Measurements from ENCODE around the gene NABP1.
A peak's percentile ranks its signal among the peaks of the same experiment; 100 is the strongest.

Gene NABP1

GRCh38 chr2:191650896-191651773 lies 26.8 kb upstream of the NABP1 start:
- DNase-seq: no peak

DNA sequence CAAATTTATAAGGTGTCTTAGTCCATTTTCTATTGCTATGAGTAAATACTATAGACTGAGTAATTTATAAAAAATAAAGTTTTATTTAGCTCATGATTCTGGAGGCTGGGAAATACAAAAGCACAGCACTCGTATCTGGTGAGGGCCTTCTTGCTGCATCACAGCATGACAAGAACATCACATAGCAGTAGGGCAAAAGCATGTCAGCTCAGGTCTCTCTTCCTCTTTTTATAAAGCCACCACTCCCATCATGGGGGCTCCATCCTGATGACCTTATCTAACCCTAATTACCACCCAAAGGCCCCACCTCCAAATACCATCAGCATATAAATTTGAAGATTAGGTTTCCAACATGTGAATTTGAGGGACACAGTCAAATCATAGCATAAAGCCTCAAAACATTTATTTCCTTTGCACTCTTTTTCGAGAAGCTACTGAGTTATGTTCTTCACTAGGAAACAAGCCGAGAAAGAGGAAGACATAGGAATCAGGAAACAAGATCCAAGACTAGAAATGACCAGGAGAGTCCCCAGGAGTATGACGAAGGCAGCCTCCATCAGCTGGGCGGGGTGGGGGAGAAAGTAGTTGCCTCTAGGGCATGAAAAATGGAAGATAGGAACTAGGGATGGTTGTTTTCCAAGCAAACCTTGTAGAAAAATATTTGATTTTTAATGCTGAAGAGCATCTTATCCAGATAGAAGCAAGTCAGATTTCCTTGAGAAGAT lies 24.1 kb upstream of the NABP1 start:
- no peak for DNase-seq

GRCh38 chr2:191656391-191656790 lies 21.5 kb upstream of the NABP1 start:
- DNase-seq: no peak

- no peak for DNase-seq
Observed at GRCh38 chr2:191656792-191657191, 21.1 kb upstream of the NABP1 start.

GRCh38 chr2:191657977-191658376 lies 20.0 kb upstream of the NABP1 start:
- DNase-seq: no peak

GRCh38 chr2:191659198-191659597 lies 18.7 kb upstream of the NABP1 start:
- DNase-seq: no peak

DNA sequence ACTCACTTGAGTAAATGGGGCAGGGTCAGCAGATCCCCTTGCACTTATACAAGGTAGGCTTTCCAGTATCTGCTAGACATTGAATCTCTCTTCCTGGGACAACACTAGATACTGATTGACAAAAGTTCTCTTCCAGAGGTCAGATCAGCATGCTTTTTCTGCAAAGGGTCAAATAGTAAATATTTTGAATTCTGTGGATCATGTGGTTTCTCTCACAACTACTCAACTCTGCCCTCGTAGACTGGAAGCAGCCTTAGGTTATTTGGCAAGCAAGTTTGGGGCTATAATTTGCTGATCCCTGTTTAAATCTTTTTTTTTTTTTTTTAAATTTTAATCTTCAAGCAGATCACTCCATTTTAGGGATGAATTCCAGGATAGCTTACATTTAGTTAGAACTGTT lies 17.4 kb upstream of the NABP1 start:
- DNase-seq: no peak

GRCh38 chr2:191661097-191661924 lies 16.6 kb upstream of the NABP1 start:
- no peak for DNase-seq

- DNase-seq: no peak
Observed at GRCh38 chr2:191664823-191665677, 12.9 kb upstream of the NABP1 start.

DNA sequence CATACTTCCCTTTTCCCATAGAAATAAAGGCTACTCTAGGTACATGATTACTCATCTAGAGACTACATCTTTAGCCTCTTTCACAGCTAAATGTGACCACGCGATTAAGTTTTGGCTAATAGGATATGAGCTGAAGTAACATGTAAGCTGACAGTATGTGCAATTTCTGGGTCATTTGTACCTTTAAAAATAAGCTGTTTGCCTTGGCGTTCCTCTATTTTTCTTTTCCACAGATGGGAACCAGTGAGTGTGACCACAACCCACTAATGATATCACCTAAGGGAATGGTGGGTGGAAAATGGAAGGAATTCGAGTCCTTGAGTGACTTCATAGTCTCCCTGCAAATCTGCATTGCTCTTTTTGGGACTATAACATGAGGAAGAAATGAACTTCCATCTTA lies 11.7 kb upstream of the NABP1 start:
- DNase-seq: no peak

GRCh38 chr2:191666732-191667131 lies 11.2 kb upstream of the NABP1 start:
- no peak for DNase-seq

- no peak for DNase-seq
Observed at GRCh38 chr2:191670076-191670475, 7.9 kb upstream of the NABP1 start.

DNA sequence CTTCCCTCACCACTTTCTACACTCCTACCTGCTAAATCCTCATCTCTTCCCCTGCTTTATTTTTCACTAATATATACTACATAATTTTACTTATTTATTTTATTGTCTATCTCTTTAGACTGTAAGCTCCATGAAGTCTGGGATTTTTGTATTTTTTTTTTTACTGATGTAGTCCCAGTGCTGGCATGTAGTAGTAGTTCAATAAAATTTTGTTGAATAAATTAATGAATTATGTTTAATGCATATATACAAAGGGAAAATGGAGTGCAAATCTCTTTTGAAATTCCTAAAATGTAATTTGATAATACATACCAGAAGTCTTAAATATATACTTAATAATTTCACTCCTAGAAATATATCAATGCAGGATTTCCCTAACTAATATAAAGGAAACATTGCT lies 7.1 kb upstream of the NABP1 start:
- no peak for DNase-seq

GRCh38 chr2:191675807-191676721 lies 1.9 kb upstream of the NABP1 start:
- DNase-seq: peak; percentile 66

- peak; percentile 70 for DNase-seq
Observed at GRCh38 chr2:191676790-191677645, 918 bp upstream of the NABP1 start.

DNA sequence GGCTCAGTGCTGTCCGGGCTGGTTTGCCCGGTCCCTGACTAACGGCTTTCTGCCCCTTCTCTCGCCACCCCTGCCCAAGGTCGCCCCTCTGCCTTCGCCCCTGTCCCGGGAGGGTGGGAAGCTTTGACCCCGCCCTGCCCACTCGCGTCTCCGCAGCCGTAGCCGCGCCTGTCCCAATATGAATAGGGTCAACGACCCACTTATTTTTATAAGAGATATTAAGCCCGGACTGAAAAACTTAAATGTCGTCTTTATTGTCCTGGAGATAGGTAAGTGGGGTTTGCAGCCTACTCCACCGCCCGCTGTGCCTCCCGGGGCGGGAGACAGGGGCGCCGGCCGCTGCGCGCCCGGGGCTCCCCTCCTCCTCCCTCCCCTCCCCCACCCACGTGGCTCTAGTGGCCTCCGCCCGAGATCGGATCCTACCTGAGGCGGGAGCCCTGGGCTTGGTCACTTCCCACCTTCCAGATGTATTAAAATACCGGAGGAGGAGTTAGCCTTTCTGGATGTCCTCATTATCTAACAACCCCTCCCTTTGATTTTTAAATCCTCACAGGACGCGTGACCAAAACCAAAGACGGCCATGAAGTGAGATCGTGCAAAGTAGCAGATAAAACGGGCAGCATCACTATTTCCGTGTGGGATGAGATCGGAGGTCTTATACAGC lies 633 bp downstream of the NABP1 start:
- DNase-seq: peak; percentile 79

- no peak for DNase-seq
Observed at GRCh38 chr2:191679818-191680600, 2.1 kb downstream of the NABP1 start.

DNA sequence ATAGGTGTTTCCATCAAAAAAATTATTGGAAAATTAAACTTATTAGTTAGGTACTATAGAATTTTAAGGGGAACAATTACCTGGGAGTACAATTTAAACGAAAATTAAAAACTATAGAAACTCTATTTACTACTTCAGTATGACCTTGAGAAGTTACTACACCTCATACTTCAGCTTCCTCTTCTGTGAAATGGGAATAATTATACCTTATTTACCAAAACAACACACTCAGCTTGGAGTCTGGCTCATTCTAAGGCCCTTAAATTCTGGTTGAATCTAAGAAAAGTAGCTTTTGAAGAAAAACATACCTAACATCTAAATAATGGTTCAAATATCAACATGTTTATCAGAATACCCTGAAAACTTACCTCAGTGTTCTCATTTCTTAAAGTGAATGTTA lies 2.7 kb downstream of the NABP1 start:
- DNase-seq: no peak

DNA sequence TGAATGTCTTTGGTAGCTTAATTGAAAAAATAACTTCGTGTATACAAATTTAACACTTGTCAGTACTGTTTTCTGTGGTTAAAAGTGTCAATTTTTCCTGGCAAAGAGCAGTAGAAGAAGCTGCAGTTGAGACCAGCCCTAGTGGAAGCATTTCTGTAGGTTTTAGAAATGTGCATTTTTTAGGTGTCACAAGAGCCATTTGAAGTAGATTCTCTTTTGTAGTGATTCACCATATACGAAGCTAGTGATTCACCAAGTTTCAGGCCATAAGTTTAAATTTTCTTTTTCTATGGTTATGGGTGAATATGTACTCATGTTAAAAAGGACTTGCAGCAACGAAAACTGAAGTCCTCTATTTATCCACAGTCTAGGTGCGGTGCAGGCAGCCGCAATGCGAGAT lies 4.2 kb downstream of the NABP1 start:
- DNase-seq: no peak
